HG02870 (cell line): Measurements from ENCODE around the gene PPP1R14B.

Experiments
- ATAC-seq: cut with Tn5 transposase; IDR thresholded peaks from one replicate; pipeline ENCODE4 v1.9.1; 2021; ENCODE audit warnings: mild to moderate bottlenecking, moderate library complexity; ENCODE audit not compliant: unreplicated experiment

PPP1R14B gene

GRCh38 chr11:64262271-64263002, 15.7 kb upstream of the PPP1R14B start:
- no peak for ATAC-seq

- ATAC-seq, result no peak
These were observed 14.9 kb upstream of the PPP1R14B start for GRCh38 chr11:64261556-64262080.

GRCh38 chr11:64260147-64260708, 13.5 kb upstream of the PPP1R14B start:
- ATAC-seq, result no peak

- no peak for ATAC-seq
These were observed 12.9 kb upstream of the PPP1R14B start for GRCh38 chr11:64259533-64260067.

GRCh38 chr11:64258946-64259532, 12.3 kb upstream of the PPP1R14B start:
- no peak for ATAC-seq

GRCh38 chr11:64258356-64258755, 11.6 kb upstream of the PPP1R14B start:
- ATAC-seq, result no peak

- no peak for ATAC-seq
These were observed 9.6 kb upstream of the PPP1R14B start for GRCh38 chr11:64256300-64256699.

- no peak for ATAC-seq
These were observed 8.7 kb upstream of the PPP1R14B start for GRCh38 chr11:64255135-64256128.

- ATAC-seq, result no peak
These were observed 7.6 kb upstream of the PPP1R14B start for GRCh38 chr11:64254326-64254725.

- ATAC-seq, result no peak
These were observed 6.7 kb upstream of the PPP1R14B start for GRCh38 chr11:64253481-64253880.

GRCh38 chr11:64253043-64253442, 6.3 kb upstream of the PPP1R14B start:
- no peak for ATAC-seq

- no peak for ATAC-seq
These were observed 5.5 kb upstream of the PPP1R14B start for GRCh38 chr11:64252003-64252872.

GRCh38 chr11:64251753-64252002, 4.9 kb upstream of the PPP1R14B start:
- peak; percentile 8 for ATAC-seq

GRCh38 chr11:64251016-64251752, 4.4 kb upstream of the PPP1R14B start, which contains the start of gene PLCB3:
Gene PLCB3, plus strand, starts transcription at chr11:64251530. Its CDS starts 120 bp downstream, at chr11:64251650.
- ATAC-seq, result peak; percentile 31

GRCh38 chr11:64250415-64251015, 3.8 kb upstream of the PPP1R14B start:
- no peak for ATAC-seq

GRCh38 chr11:64249563-64250414, 3.0 kb upstream of the PPP1R14B start:
- ATAC-seq, result no peak

- ATAC-seq, result no peak
These were observed 2.3 kb upstream of the PPP1R14B start for GRCh38 chr11:64249038-64249437.

GRCh38 chr11:64248578-64248977, 1.8 kb upstream of the PPP1R14B start:
- no peak for ATAC-seq
